ENCODE measurements around the gene FER.

The FER gene

DNA sequence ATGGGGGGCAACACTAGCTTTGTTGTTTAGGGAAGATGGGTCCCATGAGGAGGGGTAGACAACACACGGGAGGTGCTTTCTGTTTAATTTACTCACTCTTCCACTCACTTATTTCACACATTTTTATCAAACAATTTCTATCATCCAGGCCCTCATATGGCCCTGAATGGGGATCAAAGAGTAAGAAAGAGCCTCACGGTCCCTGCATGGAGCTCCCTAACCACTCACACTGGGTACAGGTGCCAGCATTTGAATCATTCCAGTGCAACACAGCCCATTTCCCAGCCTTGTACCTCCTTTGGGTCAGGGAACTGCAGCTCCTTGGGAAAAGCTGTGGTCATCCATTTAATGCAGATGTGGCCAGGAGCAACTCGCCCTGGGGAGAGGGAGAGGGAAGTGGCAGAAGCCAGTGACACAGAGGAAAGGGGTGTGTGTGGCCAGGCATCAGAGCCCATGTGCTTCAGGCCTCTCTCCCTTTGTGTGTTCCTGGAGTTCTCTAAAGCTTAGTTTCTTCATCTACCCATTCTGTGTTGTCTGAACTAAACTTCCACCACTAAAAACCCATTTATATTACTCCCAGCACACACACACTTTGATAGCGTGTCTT is 476.7 kb downstream of the FER start:
- Histone ChIP-seq H3K27ac (ENCODE audit: low read depth, low read length) (no peak overlapping the region), H3K79me2 (ENCODE audit: control insufficient read depth, low read length) (no peaks in the 10 kb centered on the region), H3K4me3 (ENCODE audit: low read length) (no peak overlapping the region), H3K9me3 (ENCODE audit: control insufficient read depth, insufficient read depth, low read length) (no peaks in the 10 kb centered on the region), H3K4me1 (ENCODE audit: control insufficient read depth, low read length) (no peaks in the 10 kb centered on the region), H3K4me2 (ENCODE audit: low read length) (no peak overlapping the region), H4K20me1 (ENCODE audit: control insufficient read depth, insufficient read depth, low read depth, low read length) (no peaks in the 10 kb centered on the region), H3K36me3 (ENCODE audit: control insufficient read depth, low read length) (no peaks in the 10 kb centered on the region), H3K27me3 (ENCODE audit: control insufficient read depth, low read length) (no peaks in the 10 kb centered on the region), H3F3A (ENCODE audit: control insufficient read depth, insufficient read depth) (no peaks in the 10 kb centered on the region), H3K9me2 (replicated peaks; ENCODE audit: control insufficient read depth, low read length) (no peaks in the 10 kb centered on the region)
- no peak for TF ChIP-seq EZH2phosphoT487 (IDR thresholded peaks at IDR 0.05; ENCODE audit: borderline replicate concordance, low read length)
- TF ChIP-seq, protein P1, sequence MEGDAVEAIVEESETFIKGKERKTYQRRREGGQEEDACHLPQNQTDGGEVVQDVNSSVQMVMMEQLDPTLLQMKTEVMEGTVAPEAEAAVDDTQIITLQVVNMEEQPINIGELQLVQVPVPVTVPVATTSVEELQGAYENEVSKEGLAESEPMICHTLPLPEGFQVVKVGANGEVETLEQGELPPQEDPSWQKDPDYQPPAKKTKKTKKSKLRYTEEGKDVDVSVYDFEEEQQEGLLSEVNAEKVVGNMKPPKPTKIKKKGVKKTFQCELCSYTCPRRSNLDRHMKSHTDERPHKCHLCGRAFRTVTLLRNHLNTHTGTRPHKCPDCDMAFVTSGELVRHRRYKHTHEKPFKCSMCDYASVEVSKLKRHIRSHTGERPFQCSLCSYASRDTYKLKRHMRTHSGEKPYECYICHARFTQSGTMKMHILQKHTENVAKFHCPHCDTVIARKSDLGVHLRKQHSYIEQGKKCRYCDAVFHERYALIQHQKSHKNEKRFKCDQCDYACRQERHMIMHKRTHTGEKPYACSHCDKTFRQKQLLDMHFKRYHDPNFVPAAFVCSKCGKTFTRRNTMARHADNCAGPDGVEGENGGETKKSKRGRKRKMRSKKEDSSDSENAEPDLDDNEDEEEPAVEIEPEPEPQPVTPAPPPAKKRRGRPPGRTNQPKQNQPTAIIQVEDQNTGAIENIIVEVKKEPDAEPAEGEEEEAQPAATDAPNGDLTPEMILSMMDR (IDR thresholded peaks at IDR 0.05; ENCODE audit: low read depth, low read length, poor library complexity, severe bottlenecking), result no peak

DNA sequence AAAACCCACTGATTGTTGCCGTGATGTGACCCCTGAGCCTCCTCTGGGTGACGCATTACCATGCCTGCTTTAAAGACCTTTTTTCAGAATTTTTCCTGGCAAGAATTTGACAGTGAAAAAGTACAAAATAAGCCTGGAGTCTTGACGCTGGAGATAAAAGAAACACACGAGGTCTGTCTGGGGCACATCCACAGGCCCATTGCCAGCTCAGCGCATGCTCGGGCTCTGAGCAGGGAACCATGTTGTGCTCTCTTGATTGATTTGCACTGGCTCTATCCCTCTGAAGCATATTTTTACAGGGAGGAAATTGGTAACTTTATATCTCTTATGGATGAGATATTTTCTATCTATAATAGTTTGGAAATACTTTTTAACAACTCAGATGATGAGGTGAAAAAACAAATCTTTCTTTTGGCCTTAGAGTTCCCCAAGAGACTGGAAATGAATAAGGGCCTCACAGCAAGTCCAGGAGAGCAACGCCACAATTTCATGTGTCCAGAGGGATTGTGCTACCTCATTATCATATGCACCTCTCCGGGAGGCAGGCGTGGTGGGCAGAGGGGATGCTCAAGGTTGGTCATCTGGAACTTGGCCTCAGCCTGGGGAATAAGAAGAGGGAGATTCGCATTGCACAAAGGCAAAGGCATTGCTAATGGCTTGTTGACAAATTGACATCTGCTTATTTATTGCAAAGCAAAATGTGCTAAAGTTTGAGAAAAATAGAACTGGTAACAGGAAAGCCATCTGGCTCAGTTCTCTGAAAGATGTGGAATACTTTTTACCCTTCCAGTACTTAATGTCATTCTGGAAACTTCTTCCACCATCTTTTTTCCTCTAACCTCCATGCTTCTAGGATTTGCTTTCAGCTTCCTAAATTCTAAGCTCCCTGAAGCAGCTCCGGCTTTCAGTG is 478.3 kb downstream of the FER start:
- Histone ChIP-seq H3K4me2 (ENCODE audit: low read length) (no peak overlapping the region), H3K79me2 (ENCODE audit: control insufficient read depth, low read length) (no peaks in the 10 kb centered on the region), H4K20me1 (ENCODE audit: control insufficient read depth, insufficient read depth, low read depth, low read length) (no peaks in the 10 kb centered on the region), H3F3A (ENCODE audit: control insufficient read depth, insufficient read depth) (no peaks in the 10 kb centered on the region), H3K4me3 (ENCODE audit: low read length) (no peak overlapping the region), H3K27ac (ENCODE audit: low read depth, low read length) (no peak overlapping the region), H3K9me2 (replicated peaks; ENCODE audit: control insufficient read depth, low read length) (no peaks in the 10 kb centered on the region), H3K4me1 (ENCODE audit: control insufficient read depth, low read length) (no peaks in the 10 kb centered on the region), H3K36me3 (ENCODE audit: control insufficient read depth, low read length) (no peaks in the 10 kb centered on the region), H3K27me3 (ENCODE audit: control insufficient read depth, low read length) (no peaks in the 10 kb centered on the region), H3K9me3 (ENCODE audit: control insufficient read depth, insufficient read depth, low read length) (no peaks in the 10 kb centered on the region)
- TF ChIP-seq, protein P1 (IDR thresholded peaks at IDR 0.05; ENCODE audit: low read depth, low read length, poor library complexity, severe bottlenecking), result no peak
- TF ChIP-seq EZH2phosphoT487 (IDR thresholded peaks at IDR 0.05; ENCODE audit: borderline replicate concordance, low read length), result no peak

DNA sequence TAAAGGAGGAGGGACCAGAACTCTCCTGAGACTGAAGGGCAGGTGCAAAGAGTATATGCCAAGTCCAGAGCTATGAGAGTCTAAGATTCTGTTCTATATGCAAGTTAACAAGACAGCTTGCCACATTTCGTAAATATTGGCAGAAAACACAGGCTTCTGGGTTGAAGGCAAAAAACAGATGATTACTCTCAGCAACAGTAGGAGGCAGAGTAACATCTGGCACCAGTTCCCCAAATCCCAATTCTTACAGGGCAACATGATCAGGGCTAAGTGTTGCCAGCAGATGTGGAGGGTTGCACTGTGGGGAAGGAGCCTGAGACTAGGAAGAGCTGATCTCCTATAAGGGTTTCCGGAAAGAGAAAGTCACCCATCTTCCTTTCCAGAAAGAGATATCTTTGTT is 482.7 kb downstream of the FER start:
- H3K9me2 ChIP-seq (replicated peaks; ENCODE audit: control insufficient read depth, low read length), result no peaks in the 10 kb centered on the region
- TF ChIP-seq, protein P1 (IDR thresholded peaks at IDR 0.05; ENCODE audit: low read depth, low read length, poor library complexity, severe bottlenecking), result no peak
- no peak for TF ChIP-seq EZH2phosphoT487 (IDR thresholded peaks at IDR 0.05; ENCODE audit: borderline replicate concordance, low read length)
- H3K36me3 ChIP-seq (ENCODE audit: control insufficient read depth, low read length), result no peaks in the 10 kb centered on the region
- H3K4me1 ChIP-seq (ENCODE audit: control insufficient read depth, low read length), result no peaks in the 10 kb centered on the region
- no peaks in the 10 kb centered on the region for H4K20me1 ChIP-seq (ENCODE audit: control insufficient read depth, insufficient read depth, low read depth, low read length)
- H3K79me2 ChIP-seq (ENCODE audit: control insufficient read depth, low read length), result no peaks in the 10 kb centered on the region
- no peaks in the 10 kb centered on the region for H3F3A ChIP-seq (ENCODE audit: control insufficient read depth, insufficient read depth)
- no peak overlapping the region for H3K27ac ChIP-seq (ENCODE audit: low read depth, low read length)
- no peaks in the 10 kb centered on the region for H3K27me3 ChIP-seq (ENCODE audit: control insufficient read depth, low read length)
- no peak overlapping the region for H3K4me2 ChIP-seq (ENCODE audit: low read length)
- H3K9me3 ChIP-seq (ENCODE audit: control insufficient read depth, insufficient read depth, low read length), result no peaks in the 10 kb centered on the region
- H3K4me3 ChIP-seq (ENCODE audit: low read length), result no peak overlapping the region
